ENCODE results near the gene LAPTM5.

The LAPTM5 gene

DNA sequence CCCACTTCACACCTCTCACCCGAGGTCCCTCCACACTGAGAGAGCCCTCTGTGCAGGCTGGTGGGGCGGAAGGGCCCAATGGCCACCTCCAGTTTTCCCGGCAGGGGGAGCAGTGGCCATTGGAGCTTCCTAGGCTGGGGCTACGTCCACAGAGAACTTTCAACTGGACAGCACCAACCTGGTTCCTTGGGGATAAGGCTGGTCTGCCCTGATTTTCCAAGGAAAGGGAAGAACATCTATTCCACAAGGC lies 20.3 kb upstream of the LAPTM5 start:
- Histone ChIP-seq H3K4me2 (peak overlapping the region; percentile 13 to 89 (median 47)), H3K27me3 (no peaks in the 10 kb centered on the region), H3K9ac (no peak overlapping the region), H3K36me3 (no peaks in the 10 kb centered on the region), H3K4me3 (no peak overlapping the region), H3K27ac (no peak overlapping the region), H4K20me1 (peaks cover 0 to 15% (median 0%) of the 10 kb centered on the region in 11 experiments; a peak in 5 of 22 replicates), H3K9me3 (replicated peaks in 1 of 11) (no peaks in the 10 kb centered on the region), H3K4me1 (peaks cover 55 to 81% (median 67%) of the 10 kb centered on the region in 10 experiments)
- no peak for TF ChIP-seq Cebpa-rat (IDR thresholded peaks at IDR 0.05)

GRCh38 chr1:30777060-30777903 lies 19.7 kb upstream of the LAPTM5 start:
- H3K27ac ChIP-seq = no peak overlapping the region
- no peaks in the 10 kb centered on the region for H3K9me3 ChIP-seq (replicated peaks in 1 of 11)
- no peaks in the 10 kb centered on the region for H3K27me3 ChIP-seq
- no peaks in the 10 kb centered on the region for H3K36me3 ChIP-seq
- TF ChIP-seq Cebpa-rat (IDR thresholded peaks at IDR 0.05) = no peak
- H3K4me1 ChIP-seq = peaks cover 50 to 76% (median 62%) of the 10 kb centered on the region in 10 experiments
- no peak overlapping the region for H3K4me3 ChIP-seq
- H4K20me1 ChIP-seq = peaks cover 0 to 11% (median 0%) of the 10 kb centered on the region in 11 experiments; a peak in 2 of 22 replicates
- peak overlapping the region in 10 of 11 experiments; percentile 13 to 89 (median 46); a peak in 15 of 22 replicates for H3K4me2 ChIP-seq
- no peak overlapping the region for H3K9ac ChIP-seq

GRCh38 chr1:30776097-30777059 lies 18.8 kb upstream of the LAPTM5 start:
- Histone ChIP-seq H3K36me3 (no peaks in the 10 kb centered on the region), H3K4me3 (no peak overlapping the region), H4K20me1 (peaks cover 0 to 11% (median 0%) of the 10 kb centered on the region in 11 experiments; a peak in 2 of 22 replicates), H3K4me1 (peaks cover 43 to 69% (median 60%) of the 10 kb centered on the region in 10 experiments), H3K4me2 (peak overlapping the region in 2 of 11 experiments; percentile 65 to 70; a peak in 2 of 22 replicates), H3K27ac (no peak overlapping the region), H3K9ac (no peak overlapping the region), H3K27me3 (no peaks in the 10 kb centered on the region), H3K9me3 (replicated peaks in 1 of 11) (no peaks in the 10 kb centered on the region)
- no peak for TF ChIP-seq Cebpa-rat (IDR thresholded peaks at IDR 0.05)

DNA sequence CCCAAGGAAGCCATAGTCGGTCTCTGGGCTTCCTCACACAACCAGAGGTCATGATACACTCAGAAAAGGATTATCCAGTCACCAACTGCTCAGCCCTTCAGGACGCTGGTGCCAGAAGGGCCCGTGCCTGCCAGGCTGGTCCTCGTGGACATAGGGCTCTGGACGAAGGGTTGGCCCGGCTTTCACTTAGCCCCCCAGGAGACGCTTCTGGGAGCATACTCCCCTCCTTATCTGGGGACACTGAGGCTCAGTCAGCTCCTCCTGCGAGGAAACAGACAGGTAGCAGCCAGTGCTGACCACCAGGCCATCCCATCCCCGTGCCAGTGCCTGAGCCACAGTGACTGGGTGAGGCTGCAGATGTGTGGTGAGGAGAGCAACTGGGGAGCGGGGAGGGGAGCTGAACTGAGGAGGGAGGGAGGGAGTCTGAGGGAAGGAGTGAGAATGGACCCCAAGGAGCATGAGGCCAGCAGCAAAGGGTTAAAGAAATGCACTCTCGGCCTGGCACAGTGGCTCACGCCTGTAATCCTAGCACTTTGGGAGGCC lies 17.9 kb upstream of the LAPTM5 start:
- Histone ChIP-seq H4K20me1 (peaks cover 0 to 11% (median 0%) of the 10 kb centered on the region in 11 experiments; a peak in 2 of 22 replicates), H3K9me3 (replicated peaks in 1 of 11) (no peaks in the 10 kb centered on the region), H3K4me3 (no peak overlapping the region), H3K27ac (no peak overlapping the region), H3K27me3 (no peaks in the 10 kb centered on the region), H3K9ac (peak overlapping the region in 1 of 11 experiments; percentile 28; a peak in 1 of 22 replicates), H3K36me3 (no peaks in the 10 kb centered on the region), H3K4me2 (peak overlapping the region in 10 of 11 experiments; percentile 15 to 73 (median 51); a peak in 17 of 22 replicates), H3K4me1 (peaks cover 34 to 67% (median 55%) of the 10 kb centered on the region in 10 experiments)
- TF ChIP-seq Cebpa-rat (IDR thresholded peaks at IDR 0.05) = no peak

GRCh38 chr1:30774550-30775432 lies 17.2 kb upstream of the LAPTM5 start:
- Histone ChIP-seq H3K36me3 (no peaks in the 10 kb centered on the region), H3K4me2 (peak overlapping the region in 10 of 11 experiments; percentile 15 to 73 (median 51); a peak in 18 of 22 replicates), H3K4me1 (peaks cover 27 to 60% (median 48%) of the 10 kb centered on the region in 10 experiments), H3K27ac (no peak overlapping the region), H3K9ac (peak overlapping the region in 2 of 11 experiments; percentile 28 to 44; a peak in 1 of 22 replicates), H3K27me3 (no peaks in the 10 kb centered on the region), H4K20me1 (peaks cover 0 to 11% (median 0%) of the 10 kb centered on the region in 11 experiments; a peak in 2 of 22 replicates), H3K4me3 (no peak overlapping the region), H3K9me3 (replicated peaks in 1 of 11) (no peaks in the 10 kb centered on the region)
- no peak for TF ChIP-seq Cebpa-rat (IDR thresholded peaks at IDR 0.05)

DNA sequence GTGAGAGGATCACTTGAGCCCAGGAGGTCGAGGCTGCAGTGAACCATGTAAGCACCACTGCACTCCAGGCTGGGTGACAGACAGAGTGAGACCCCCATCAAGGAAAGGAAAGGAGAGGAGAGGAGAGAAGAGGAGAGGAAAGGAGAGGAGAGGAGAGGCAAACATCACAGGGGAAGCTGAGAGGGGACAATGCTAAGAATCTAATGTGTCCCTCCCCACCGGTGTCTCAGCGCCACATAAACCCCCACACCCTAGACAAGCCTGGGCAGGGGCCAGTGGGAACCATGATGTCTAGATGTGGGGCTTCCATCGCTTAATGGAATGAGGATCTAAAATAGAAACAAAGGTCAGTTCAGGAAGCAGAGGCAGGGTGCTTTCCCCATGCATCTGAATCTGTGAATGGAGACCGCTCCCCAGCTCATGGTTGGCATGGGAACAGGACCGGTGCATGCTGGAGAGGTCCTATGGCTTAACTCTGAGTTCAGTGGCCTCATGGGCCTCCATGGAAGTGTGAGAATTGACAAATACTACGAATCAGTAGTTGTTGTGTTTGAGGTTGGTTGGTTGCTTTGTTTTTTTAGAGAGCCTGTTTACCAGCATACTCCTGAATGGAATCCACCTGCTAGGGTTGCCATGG lies 16.3 kb upstream of the LAPTM5 start:
- Histone ChIP-seq H3K4me2 (peak overlapping the region in 9 of 11 experiments; percentile 5 to 73 (median 54); a peak in 13 of 22 replicates), H3K27ac (no peak overlapping the region), H3K4me3 (no peak overlapping the region), H3K4me1 (peaks cover 22 to 56% (median 45%) of the 10 kb centered on the region in 10 experiments), H3K9me3 (replicated peaks in 1 of 11) (no peaks in the 10 kb centered on the region), H3K27me3 (no peaks in the 10 kb centered on the region), H3K9ac (no peak overlapping the region), H3K36me3 (no peaks in the 10 kb centered on the region), H4K20me1 (peaks cover 0 to 4% (median 0%) of the 10 kb centered on the region in 11 experiments; a peak in 2 of 22 replicates)
- TF ChIP-seq Cebpa-rat (IDR thresholded peaks at IDR 0.05) = no peak

DNA sequence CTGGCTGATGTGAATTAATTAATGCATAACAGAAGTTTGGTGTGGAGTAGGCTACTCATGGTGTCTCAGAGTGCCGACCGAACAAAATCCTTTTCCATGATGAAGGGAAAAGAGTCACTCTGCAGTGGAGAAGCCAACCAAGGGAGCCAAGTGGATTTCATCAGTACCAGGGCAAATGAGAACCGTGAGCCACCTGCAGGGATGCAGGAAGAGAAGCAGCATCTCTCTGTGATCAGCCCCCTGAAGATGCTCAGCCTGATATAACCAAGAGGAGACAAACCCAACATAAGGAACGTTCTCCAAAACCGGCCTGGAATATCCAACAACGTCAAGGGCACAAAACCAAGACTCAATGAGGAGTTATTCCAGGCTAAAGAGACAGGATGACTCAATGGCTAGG lies 13.4 kb upstream of the LAPTM5 start:
- no peak for TF ChIP-seq Cebpa-rat (IDR thresholded peaks at IDR 0.05)
- Histone ChIP-seq H3K4me2 (no peak overlapping the region), H3K36me3 (no peaks in the 10 kb centered on the region), H3K9ac (no peak overlapping the region), H3K9me3 (replicated peaks in 1 of 11) (no peaks in the 10 kb centered on the region), H4K20me1 (peaks cover 0 to 4% (median 0%) of the 10 kb centered on the region in 11 experiments; a peak in 1 of 22 replicates), H3K27ac (no peak overlapping the region), H3K4me1 (peaks cover 18 to 41% (median 38%) of the 10 kb centered on the region in 10 experiments), H3K4me3 (no peak overlapping the region), H3K27me3 (no peaks in the 10 kb centered on the region)
